Uterus (tissue), 4 donors: ENCODE data around the gene GLCE. TPM values are rescaled to one million over a fixed set of nuclear protein-coding genes. Genes with fewer than 3 reads are reported as not detected.

Experiments used
- DNase-seq, 2 donors: peaks; one replicate each; pipeline ENCODE4 v3.0.0-alpha.2; 2019 to 2020
- H3K27ac ChIP-seq, 2 donors: fragments of 200-600 bp; sonication (generic); 1 replicate in 1 of 2; 2 replicates in 1 of 2; pipeline ENCODE4 v1.5.1; 2016 to 2018
- H3K27me3 ChIP-seq, 2 donors: fragments of 200-600 bp; sonication (generic); one replicate each; pipeline ENCODE4 v1.5.1; 2018 to 2019; ENCODE audit warnings: control low read depth in 1 of 2
- H3K36me3 ChIP-seq, 2 donors: fragments of 200-600 bp; sonication (generic); one replicate each; pipeline ENCODE4 v1.5.1; 2019; ENCODE audit warnings: control low read depth in 1 of 2
- H3K4me1 ChIP-seq, 2 donors: fragments of 200-600 bp; sonication (generic); one replicate each; pipeline ENCODE4 v1.5.1; 2018 to 2019; ENCODE audit warnings: control low read depth in 1 of 2
- H3K4me3 ChIP-seq, 2 donors: fragments of 200-600 bp; sonication (generic); 1 replicate in 1 of 2; 2 replicates in 1 of 2; pipeline ENCODE4 v1.5.1; 2018 to 2019; ENCODE audit warnings: mild to moderate bottlenecking in 1 of 2
- H3K9me3 ChIP-seq, 2 donors: fragments of 200-600 bp; sonication (generic); one replicate each; pipeline ENCODE4 v1.5.1; 2019; ENCODE audit warnings: control low read depth in 1 of 2
- POLR2A ChIP-seq, 2 donors: fragments of 450-650 bp; IDR thresholded peaks; one replicate each; pipeline ENCODE4 v1.6.1; 2016; ENCODE audit warnings: antibody characterized with exemption in 2 of 2, mild to moderate bottlenecking in 1 of 2, moderate library complexity in 1 of 2
- intact Hi-C: fragments of 100-400 bp; cut with DNase I; formaldehyde crosslinking; loops from one replicate; pipeline ENCODE4 v1.15.1; 2023; ENCODE audit warnings: low total_unique reads
- total RNA-seq, 4 donors: library from RNA; depleted of rRNA in 3 of 4; stranded (reverse); fragments of >200 nt in 3 of 4; gene quantifications; one replicate each; pipeline versions ENCODE4 v1.1.0 to v1.2.4, GENCODE V29; 2014 to 2023
- TF ChIP-seq, protein P1 (sequence below), 4 experiments: fragments of 200-600 bp in 2 of 4; fragments of 450-650 bp in 2 of 4; sonication (generic) in 2 of 4; IDR thresholded peaks; one replicate each; pipeline ENCODE4 v1.5.1; 2016 to 2019; ENCODE audit warnings: antibody characterized with exemption in 4 of 4, mild to moderate bottlenecking in 2 of 4, moderate library complexity in 1 of 4
- donor health status: DM: yes; HTN: yes; CAD: no.

The GLCE gene
- total RNA-seq, 4 donors from 2014 or later = 3.1 to 46.0 (median 14.7) TPM

DNA sequence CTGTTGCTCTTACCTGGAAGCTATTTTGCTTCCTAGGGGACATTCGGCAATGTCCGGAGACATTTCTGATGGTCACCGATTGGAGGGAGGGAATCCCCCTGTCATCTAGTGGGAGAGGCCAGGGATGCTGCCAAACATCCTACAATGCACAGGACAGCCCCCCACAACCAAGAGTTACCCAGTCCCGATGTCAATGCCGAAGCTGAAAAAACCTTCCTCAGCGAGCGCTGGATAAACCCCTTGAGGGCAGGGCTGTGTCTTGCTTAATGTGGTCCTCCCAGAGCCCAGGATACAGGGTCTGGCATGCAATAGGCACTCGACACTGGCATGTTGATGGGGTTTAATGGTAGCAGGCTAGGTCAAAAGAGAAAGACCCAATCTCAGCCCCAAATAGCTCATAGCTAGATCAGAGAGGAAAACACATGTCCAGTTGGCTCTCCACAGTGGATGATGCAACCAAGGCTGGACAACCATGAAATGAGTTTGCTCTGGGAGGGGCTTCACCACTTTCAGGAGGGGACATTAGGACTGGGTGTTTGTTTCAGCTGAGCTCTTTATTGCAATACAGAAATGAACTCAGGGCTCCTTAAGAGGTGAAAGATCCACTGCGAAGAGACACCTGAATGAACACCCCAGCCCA is 121.8 kb downstream of the GLCE start:
- TF ChIP-seq, protein P1, sequence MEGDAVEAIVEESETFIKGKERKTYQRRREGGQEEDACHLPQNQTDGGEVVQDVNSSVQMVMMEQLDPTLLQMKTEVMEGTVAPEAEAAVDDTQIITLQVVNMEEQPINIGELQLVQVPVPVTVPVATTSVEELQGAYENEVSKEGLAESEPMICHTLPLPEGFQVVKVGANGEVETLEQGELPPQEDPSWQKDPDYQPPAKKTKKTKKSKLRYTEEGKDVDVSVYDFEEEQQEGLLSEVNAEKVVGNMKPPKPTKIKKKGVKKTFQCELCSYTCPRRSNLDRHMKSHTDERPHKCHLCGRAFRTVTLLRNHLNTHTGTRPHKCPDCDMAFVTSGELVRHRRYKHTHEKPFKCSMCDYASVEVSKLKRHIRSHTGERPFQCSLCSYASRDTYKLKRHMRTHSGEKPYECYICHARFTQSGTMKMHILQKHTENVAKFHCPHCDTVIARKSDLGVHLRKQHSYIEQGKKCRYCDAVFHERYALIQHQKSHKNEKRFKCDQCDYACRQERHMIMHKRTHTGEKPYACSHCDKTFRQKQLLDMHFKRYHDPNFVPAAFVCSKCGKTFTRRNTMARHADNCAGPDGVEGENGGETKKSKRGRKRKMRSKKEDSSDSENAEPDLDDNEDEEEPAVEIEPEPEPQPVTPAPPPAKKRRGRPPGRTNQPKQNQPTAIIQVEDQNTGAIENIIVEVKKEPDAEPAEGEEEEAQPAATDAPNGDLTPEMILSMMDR (IDR thresholded peaks at IDR 0.05) = no peak
- TF ChIP-seq POLR2A (IDR thresholded peaks at IDR 0.05) = no peak
- Histone ChIP-seq H3K36me3 (no peaks in the 10 kb centered on the region), H3K4me1 (no peaks in the 10 kb centered on the region), H3K4me3 (no peak overlapping the region), H3K9me3 (no peaks in the 10 kb centered on the region), H3K27ac (no peak overlapping the region), H3K27me3 (no peaks in the 10 kb centered on the region)
- no peak for DNase-seq
- intact Hi-C loops = no loop called here

DNA sequence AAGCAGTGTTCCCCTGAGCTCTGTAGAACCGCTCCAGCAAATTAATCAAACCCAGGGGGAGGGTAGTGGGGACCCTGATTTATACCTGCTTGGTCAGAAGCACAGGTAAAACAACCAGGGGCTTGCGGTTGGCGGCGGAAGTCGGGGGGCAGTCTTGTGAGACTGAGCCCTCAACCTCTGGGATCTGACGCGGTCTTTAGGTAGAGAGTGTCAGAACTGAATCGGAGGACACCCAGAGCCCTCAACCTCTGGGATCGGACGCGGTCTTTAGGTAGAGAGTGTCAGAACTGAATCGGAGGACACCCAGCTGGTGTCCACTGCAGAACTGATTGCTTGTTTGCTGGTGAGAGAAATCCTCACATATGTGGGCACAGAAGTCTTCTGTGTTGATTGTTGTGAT is 125.4 kb downstream of the GLCE start:
- no peaks in the 10 kb centered on the region for H3K9me3 ChIP-seq
- intact Hi-C loops = no loop called here
- no peaks in the 10 kb centered on the region for H3K4me1 ChIP-seq
- H3K4me3 ChIP-seq = no peak overlapping the region
- DNase-seq = no peak
- no peaks in the 10 kb centered on the region for H3K36me3 ChIP-seq
- H3K27ac ChIP-seq = no peak overlapping the region
- H3K27me3 ChIP-seq = no peaks in the 10 kb centered on the region
- TF ChIP-seq, protein P1 (IDR thresholded peaks at IDR 0.05) = no peak
- TF ChIP-seq POLR2A (IDR thresholded peaks at IDR 0.05) = no peak

DNA sequence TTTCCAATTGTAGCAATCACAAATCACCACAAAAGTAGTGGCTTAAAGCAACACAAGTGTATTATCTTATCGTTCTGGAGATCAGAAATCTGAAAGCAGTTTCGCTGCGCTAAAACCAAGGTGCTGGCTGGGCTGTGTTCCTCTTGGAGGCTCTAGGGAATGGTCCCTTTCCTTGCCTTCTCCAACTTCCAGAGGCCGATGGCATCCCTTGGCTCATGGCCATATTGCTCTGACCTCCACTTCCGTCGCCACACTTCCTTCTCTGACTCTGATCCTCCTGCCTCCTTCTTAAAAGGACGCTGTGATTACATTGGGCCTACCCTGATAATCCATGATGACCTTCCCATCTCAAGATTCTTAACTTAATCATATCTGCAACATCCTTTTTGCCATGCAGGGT is 127.6 kb downstream of the GLCE start:
- Histone ChIP-seq H3K9me3 (no peaks in the 10 kb centered on the region), H3K27ac (no peak overlapping the region), H3K4me3 (no peak overlapping the region), H3K36me3 (no peaks in the 10 kb centered on the region), H3K4me1 (no peaks in the 10 kb centered on the region), H3K27me3 (no peaks in the 10 kb centered on the region)
- no peak for DNase-seq
- no peak for TF ChIP-seq POLR2A (IDR thresholded peaks at IDR 0.05)
- TF ChIP-seq, protein P1 (IDR thresholded peaks at IDR 0.05) = no peak
- intact Hi-C loops = no loop called here

DNA sequence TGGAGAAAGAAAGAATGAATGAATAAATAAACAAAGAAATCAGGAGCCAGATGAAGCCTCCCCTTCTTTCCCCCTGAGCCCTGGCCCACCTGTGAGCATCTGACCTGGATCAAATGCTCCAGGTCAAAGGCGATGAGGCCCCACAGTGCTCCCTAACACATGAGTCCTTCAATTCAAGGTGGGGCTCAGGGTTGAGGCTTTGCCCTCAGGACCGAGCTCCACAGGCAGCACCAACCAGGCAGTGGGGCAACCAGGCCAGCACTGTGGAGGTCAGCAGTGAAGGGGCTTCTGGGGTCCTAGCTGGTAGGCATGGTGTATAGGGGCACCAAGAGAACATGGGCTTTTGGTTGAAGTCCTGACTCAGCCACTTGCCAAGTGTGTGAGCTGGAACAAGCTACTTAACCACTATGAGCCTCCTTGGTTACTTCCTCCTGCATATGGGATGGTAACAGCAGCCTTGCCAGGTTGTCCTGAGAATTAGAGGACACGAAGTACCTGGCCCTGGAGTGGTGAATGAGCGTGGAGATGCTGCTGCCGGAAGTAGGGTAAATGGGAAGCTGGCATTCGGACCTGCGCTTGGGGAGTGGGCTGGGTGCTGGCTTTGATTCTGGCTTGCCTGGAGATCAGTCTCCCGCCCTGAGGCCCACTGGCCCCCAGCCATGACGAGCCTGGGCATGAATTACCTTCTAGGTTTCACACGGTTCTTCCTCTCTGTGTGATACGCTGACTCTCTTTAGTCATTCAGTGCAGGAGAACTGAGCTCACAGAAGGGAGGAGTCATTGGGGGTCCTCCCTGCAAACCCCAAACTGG is 128.3 kb downstream of the GLCE start:
- intact Hi-C loops = no loop called here
- no peak for TF ChIP-seq POLR2A (IDR thresholded peaks at IDR 0.05)
- TF ChIP-seq, protein P1 (IDR thresholded peaks at IDR 0.05) = no peak
- Histone ChIP-seq H3K27me3 (no peaks in the 10 kb centered on the region), H3K4me3 (no peak overlapping the region), H3K36me3 (no peaks in the 10 kb centered on the region), H3K9me3 (no peaks in the 10 kb centered on the region), H3K27ac (no peak overlapping the region), H3K4me1 (no peaks in the 10 kb centered on the region)
- no peak for DNase-seq
